CD4-positive, alpha-beta T cell treated with Interferon gamma for 1 hour (primary cell): Measurements from ENCODE around the gene CYP2W1.

Source experiments
- DNase-seq: peaks from one replicate; pipeline ENCODE4 v3.0.0-alpha.2; 2020

CYP2W1 gene

DNA sequence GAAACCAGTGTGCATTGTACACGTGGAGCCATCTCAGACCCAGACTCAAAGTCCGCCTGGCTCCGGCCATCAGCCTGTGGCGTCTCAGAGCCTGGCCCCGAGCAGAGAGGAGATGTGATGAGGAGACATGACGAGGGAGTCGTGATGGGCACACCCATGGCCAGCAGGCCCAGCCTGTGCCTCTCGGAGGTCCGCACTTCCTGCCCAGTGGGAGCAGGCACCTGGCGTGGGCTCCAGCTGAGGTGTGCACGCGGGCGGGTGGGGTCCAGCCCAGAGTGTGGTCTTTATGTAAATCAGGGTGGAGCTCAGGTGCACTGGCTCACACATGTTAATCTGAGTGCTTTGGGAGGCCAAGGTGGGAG is 35.3 kb downstream of the CYP2W1 start:
- DNase-seq, result no peak

DNA sequence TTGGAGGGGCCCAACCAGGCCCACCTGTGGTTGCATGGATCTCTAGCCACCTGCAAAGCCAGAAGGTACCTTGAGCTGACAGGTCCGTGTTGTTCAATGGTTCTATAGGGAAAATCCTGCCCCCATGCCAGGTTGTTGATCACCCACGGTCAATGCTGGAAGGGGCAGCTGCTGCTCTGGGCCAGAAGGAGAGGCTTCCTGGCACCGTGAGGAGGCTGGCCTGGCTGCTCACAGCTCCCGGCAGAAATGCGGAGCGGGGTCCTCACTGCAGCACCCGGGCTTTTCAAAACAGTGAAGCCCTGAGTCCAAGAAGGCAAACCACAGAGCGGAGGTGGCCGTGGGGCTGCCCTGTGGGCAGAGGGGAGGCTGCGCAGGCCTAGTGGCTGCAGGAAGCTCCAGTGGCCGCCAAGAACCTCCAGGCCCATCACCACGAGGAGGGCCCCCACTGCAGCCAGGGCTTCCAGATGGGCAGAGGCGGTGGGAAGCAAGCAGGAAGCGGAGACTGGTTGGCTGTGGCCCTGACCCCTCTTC is 36.3 kb downstream of the CYP2W1 start:
- no peak for DNase-seq

DNA sequence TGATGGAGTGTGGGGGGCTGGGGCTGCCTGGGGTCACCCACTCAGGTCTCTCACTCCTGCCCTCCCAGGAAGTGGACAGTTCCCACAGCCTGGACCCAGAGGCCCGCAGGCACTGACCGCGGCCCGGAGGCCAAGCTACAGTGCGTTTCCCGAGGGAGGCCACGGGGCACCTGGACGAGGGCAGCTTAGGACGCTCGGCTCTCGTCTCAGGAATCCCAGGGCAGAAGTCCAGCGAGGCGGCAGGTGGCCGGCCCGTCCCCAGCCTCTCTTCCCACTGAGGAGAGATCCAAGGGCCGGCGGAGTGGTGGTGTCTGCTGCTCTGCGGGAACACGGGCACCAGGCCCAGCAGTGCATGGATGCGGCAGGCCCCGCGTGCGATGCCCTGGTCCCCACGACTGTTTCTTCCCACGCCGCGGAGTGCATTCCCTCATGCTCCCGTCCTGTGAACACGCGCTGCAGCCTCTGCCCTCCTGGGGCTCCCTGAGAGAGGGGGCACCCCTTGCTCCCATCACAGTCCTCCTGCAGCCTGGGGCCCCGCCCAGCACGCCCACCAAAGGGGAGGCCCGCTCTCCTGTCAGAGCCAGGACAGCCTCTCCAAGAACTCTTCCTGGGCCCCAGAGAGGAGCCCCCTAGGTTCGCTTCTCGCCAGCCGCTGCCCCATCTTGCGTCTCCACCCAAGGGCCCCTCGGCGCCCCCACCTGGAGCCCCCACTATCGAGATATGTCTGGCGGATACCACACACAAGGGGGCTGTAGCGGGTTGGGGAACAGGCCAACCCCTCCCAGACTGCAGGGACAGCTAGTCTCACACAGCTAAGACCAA is 37.0 kb downstream of the CYP2W1 start:
- no peak for DNase-seq

DNA sequence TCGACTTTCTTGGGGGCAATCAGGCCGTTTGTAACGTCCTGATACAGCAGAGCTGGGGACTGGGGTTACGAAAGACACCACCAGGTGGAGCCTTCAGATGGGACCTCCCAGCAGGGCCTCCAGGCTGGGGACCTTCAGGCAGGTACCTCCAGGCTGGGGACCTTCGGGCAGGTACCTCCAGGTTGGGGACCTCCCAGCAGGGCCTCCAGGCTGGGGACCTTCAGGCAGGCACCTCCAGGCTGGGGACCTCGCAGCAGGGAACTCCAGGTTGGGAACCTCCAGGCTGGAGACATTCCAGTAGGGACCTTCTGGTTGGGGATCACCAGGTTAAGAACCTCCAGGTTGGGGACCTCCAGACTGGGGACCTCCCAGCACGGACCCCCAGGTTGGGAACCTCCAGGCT is 37.9 kb downstream of the CYP2W1 start:
- no peak for DNase-seq

DNA sequence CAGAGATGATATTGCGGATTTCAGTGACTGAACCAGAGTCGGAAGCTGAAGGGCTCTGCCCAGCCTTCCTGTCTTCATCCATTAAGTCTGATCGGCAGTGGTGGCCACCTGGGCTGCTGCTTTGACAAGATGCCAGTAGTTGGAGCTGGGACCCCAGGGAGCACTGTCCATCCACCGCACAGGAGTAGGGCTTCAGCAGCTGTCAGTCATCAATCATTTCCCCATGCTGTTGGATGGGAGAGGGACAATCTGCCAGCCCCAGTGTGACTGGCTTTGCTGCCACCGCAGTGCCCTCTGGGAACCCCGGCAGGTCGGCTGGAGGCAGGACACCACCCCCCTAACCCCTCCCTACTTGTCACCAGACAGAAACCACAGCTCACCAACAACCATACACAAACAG is 38.4 kb downstream of the CYP2W1 start:
- no peak for DNase-seq

DNA sequence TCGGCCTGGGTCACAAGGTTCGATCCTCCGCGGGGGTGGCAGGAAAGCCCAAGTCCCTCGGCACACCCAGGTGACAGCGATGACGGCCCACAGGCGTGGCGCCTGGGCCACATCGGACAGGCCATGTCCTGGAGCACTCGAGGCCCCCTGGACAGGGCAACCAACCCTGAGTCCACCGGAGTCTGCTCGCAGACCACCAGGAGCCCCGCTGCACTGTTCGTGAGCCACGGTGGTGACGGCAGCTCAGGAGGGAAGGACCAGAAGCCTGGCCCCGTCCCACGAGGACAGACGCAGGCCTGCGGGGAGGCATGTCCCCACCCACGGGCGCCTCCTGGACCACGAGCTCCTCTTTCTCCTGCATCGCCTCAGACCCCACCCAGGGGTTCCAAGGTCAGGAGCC is 39.0 kb downstream of the CYP2W1 start:
- DNase-seq, result no peak

DNA sequence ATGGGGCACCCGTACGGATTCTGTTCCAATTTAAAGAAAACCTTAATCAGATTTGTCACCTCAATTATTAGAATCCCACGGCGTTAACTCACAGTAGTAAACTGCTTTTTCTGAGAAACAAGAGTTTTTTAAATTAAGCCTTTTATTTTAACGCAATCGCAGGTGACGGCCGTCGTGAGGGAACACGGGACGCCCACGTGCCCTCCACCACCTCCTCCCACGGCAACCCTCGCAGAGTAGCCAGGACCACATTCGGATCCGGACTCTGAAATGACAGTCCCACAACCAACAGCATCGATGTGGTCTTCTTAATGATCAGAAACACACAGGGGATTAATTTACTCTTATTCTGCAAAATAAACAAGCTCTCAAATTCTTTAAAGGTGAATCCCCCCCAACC is 39.4 kb downstream of the CYP2W1 start:
- DNase-seq, result no peak

DNA sequence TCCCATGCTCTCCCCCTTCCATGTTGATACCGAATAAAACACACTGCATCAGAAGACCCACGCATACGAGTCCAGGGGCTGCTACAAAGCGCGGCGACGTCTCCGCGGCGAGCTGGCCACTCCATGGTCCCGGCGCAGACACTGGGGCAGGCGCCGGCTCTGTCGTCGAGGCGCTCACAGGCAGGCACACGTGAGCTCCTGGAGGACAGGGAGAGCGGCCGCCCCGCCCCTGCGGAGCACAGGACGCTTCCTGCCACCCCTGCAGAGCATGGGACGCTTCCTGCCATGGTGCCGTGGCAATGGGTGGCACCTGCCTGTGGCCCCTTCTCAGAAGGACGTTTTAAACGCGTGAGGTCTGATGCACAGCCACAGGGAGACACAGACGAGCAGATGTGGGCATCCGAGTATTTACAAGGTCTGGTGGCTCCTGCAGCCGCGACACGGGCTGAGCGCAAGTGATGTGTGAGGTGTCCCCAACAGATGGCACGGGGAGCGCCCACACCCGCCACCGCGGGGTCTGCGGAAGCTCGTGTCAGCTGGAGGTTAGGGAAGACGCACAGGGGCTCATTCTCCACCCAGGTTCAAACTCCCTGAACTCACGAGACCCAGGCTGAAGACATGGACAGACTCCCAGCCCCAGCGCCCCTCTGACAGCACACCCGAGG is 40.0 kb downstream of the CYP2W1 start:
- peak; percentile 78 for DNase-seq

DNA sequence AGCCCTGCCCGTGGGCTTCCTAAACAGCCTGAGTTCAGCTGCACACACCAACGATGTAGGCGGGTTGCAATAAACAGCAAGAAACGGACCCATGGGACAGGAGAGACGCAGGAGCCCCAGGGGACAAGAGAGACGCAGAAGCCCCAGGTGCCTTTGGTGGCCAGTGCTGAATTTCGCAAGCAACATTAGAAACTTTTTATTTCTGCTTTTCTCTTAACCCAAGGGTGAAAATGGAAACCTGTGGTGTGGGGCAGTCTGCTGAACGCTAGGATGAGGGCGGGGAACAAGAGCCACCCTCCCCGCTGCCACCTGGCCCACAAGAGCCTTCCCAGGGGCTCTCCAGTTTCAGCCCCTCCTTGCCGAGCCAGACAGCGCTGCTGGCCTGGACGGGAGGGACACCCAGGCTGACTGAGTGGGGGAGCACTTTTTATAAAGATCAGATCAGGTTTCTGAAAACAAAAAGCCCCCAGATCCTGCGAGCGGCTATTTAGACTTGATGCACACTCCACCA is 41.4 kb downstream of the CYP2W1 start:
- peak; percentile 83 for DNase-seq

DNA sequence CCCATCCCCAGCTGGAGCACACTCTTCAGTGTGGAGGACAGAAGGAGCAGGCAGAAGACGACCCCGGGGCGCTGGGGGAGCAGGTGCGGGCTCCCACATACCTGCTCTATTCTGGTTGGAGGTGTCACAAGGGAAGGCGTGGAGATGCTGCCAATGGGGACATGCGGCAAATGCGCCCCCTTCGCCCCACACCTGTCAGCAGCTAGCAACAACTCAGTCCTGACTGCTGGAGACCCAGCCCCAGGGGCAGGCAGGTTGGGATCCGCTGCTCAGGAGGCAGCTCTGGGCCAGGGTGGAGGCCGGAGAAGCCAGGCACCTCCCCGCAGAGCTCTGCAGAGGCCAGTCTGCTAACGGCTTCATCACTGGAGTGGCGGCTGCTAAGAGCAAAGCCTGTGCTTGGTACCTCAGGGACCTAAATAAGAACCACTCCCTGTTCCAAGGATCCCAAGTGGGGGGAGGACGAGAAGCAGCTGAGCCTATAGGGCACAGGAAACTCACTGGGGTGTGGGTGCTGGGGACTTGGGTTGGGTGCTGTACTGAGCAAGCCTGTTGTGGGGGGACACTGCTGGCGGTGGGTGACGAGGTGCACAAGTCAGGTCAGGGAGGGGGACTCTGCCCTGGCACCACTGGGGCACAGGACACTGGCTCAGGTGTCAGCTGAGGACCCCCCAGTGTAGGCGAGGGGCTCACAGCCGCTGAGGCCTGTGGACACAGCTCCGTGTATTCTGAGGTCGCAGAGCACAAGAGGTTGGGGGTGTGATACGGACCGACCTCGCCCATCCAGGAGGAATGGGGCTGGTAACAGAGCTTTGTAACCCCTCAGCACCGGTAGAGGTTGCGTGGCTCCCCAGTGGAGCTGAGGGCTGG is 42.1 kb downstream of the CYP2W1 start:
- DNase-seq, result no peak

DNA sequence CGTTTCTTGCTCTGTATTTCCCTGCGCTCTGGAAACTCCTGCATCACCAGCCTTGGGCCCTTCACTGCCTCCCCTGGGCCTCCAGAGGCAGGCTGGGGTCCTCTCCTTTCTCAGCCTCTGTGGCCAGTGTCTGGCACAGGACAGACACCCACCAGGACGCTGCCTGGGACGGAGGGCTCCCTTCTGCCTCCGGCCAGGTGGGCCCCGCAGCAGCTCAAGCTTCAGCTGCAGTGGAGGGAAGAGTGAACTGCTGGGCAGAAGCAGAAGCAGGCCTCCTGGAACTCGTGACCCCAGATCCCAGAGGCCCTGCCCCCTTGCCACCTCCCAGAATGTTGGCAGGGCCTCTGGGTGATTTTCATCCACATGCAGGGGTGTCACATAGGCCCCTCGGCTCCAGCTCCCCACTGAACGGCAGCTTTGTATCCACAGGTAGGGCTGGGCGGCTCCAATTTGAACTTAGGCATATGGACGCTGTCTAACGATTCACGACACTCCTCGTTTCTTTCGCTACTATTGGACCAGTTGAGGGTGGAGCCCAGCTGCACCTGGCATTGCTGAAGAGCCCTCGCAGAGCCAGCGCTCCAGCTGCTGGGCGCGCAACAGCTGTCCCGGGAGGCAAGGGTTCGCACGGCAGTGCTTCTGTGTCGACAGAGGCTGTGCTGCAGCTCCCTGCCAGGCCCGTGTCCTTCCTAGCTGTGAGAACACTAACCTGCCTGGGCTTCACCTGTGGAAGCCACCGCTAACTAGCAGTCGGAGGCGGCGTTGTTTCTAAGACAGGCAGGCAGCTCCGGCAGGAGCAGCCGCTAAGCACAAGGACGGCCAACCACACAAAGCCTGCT is 43.0 kb downstream of the CYP2W1 start:
- DNase-seq, result no peak

DNA sequence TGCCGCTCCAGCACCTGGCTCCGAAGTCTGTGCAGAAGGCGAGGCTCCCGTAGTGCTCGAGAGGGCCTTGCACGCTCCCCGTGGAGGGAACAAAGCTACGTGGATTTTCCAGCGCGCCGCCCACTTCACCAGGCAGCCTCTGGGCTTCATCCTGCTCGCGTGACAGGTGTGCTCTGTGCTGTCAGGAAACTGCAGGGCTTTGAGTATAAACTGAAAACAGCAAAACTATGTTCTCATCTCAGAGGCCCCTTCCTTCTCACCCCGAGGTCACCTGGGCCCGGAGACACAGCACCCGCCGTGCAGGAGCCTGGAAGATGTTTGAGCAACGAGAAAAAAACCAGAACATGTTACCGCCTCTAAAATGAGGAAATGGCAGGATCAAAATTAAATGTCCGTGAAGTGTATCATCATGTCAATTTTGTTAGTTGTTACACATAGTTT is 43.8 kb downstream of the CYP2W1 start:
- DNase-seq, result no peak

DNA sequence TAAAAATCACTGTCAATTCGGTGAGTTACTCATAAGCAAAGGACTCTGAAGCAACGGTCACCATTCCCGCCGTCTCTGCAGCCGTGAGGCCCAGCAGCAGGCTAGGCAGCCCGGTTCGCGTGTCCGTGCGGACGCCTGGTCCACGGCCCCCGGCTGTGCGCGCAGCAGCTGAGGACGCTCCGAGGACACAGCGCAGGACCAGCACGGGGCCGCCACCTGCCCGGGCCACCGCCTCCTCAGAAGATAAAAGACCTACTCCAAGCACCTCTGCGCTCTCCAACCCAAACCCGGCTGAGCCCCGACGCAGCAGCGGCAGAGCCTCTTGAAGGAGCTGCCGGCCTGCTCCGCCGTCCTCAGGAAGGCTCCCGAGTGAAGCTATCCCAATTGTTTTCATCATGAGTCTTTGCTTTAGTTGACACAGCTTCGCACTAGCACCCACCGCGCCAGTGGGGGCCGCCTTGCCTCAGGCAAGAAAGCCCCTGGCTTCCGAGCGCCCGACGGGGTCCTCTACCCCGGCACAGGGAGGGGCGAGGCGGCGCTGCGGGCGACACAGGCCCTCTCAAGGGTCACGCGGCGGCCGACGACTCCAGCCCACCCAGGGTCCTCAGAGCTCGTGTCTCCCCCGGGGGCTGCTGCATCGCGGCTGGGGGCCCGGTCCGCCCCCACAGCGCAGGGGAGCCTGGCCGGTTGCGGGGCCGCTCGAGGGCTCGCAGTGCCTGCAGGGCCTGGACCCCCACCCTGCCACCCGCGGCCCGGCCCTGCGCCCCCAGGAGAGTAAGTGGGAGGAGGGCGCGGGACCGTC is 44.5 kb downstream of the CYP2W1 start:
- DNase-seq, result no peak

DNA sequence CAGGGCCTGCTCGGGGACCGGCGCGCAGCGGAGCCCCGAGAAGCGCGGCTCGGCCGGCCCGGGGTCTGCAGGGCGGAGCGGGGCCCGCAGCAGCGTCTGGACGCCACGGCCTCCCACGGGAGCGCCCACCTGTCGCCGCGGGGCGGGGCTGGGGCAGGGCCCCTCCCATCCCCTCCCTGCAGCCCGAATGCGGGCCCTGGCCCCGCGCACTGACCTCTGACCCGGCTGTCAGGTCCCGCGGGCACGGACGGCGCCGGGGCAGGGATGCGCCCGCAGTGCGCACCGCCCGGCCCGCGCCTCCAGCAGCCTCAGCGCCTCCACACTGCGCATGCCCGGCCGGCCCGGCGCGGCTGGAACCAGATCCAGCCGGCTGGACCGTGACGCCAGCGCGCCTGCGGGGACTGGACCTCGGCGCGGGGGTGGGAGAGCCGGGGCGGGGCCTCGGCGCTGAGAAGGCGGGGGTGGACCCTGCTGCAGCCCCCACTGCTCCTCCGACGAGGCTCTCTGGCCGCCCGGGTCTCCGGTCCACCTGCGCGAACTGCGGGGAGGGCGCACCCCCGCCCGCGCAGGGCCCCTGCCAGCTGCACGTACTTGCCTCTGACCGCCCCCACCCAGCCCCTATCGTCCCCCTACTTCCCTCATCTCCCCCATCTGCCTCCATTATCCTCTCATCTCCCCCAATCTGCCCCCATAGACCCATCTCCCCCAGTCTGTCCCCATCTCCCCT is 45.2 kb downstream of the CYP2W1 start:
- DNase-seq, result peak; percentile 85

DNA sequence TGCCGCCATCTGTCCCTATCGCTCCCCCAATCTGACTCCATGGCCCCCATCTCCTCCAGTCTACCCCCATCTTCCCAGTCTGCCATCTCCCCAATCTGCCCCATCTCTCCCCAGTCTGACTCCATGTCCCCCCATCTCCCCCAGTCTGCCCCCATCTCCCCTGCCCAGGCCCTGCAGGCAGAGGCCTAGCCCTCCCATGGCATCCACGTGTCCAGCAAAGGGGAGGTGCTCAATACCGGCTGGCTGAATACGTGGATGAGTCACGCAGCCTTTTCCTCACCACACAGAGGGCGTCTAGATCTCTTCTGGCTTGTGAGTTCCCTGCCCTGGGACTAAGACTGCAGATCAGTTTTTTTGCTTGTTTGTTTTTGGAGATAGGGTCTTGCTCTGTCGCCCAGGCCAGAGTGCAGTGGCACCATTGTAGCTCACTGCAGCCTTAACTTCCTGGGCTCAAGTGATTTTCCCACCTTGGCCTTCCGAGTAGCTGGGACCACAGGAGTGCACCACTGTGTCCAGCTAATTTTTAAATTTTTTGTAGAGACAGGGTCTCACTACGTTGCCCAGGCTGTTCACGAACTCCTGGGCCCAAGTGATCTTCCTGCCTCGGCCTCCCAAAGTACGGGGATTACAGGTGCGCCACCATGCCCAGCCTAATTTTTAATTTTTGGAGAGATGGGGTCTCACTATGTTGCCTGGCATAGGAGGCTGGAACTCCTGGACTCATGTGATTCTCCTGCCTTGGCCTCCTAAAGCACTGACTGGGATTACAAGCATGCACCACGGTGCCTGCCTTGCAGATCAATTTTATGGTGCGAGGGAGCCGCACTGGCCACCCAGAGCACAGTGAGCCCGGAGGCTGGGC is 46.0 kb downstream of the CYP2W1 start:
- peak; percentile 73 for DNase-seq

DNA sequence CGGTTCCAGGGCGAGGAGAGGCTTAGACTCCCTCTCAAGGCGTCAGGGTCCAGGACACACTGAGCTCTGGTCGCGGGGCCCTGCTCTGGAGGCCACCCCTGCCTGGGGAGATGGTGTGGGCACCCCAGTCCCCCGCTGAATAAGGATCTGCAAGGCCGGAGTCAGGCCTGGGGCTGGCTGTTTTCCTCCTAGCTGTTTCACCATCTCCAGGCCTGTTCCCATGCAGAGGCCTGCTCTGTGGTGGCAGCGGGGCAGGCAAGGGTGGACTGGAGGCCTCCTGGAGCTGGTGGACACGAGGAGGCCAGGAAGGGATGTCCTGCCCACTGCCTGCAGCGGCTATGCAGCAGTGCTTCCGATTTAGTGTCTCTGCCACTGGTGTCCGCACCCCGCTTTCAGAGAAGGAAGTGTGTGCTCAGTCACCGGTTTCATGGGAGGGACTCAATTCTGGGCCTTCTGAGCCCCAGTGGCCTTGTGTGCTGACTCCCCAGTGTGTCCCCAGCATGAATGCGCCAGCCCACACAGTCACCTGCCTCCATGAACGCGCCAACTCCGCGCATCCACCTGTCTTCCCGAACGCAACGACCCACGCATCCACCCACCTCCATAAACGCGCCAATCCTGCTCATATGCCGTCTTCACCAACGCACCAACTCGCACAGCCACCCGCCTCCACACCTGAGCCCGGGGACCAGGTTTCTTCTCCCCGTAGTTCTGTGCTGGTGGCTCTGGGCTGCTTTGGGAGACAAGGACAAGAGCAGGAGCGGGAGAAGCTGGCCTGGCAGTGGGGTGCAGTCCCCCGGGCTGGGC is 46.9 kb downstream of the CYP2W1 start:
- DNase-seq, result peak; percentile 23

DNA sequence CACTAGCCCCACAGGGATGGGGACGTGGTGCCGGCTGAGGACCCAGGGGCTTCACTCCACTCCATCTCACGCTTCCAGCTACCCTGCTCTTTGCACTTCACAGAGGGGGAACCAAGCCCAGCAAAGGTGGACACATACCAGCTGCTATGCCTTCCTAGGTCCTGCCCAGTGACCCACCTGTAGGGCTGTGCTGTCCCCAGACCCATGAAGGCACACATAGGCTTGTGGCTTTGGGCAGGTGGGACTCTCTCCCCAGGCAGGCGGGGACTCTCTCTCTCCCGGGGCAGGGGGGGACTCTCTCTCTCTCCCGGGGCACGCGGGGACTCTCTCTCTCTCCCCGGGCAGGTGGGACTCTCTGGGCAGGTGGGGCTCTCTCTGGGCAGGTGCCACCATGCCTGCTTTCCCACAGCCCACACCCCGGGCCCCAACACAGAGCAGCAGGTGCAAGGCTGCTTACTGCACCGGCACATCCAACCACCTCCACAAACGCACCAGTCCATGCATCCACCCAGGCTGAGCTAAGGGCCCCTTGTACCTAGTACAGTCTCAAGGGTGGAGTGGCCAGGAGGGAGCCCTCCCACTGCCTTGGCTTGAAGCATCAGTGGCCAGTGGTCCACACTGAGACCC is 47.6 kb downstream of the CYP2W1 start:
- no peak for DNase-seq
